Measurements from ENCODE around the gene PSMF1. TPM values are rescaled to one million over a fixed set of nuclear protein-coding genes. Genes with fewer than 3 reads are reported as not detected.

Gene PSMF1
- total RNA-seq, 1 donor from 2014 or later: 17.2 TPM

DNA sequence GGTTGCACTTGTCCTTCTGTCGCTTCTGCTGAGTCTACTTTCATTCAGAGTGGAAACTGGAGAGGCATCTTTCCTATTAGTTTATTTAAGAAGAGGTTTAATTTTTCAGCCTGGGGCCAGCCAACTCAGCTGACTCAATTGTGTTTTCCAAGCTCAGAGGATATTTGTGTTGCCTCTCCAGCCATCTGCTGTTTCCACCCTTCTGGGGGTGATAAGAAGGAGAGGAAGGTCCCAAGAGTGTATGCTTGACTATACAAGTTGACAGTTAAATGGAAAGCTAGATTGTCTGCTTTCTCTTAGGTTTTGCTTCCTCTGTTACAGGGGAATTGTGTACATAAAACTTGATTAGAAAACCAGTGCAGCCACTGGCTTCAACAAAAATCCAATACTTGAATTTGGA lies 3.0 kb downstream of the PSMF1 start:
- peak overlapping the region in 2 of 3 donors; percentile 33 to 36 for H3K9ac ChIP-seq (ENCODE audit: low read depth in 1 of 3, low read length in 3 of 3)
- no peaks in the 10 kb centered on the region for H3K27me3 ChIP-seq (ENCODE audit: control insufficient read depth in 3 of 3, insufficient read depth in 3 of 3, low read length in 3 of 3)
- peak overlapping the region; percentile 20 for H3K27ac ChIP-seq (ENCODE audit: low read depth, low read length)
- H3K4me3 ChIP-seq (ENCODE audit: low read length in 3 of 3): peak overlapping the region in 2 of 3 donors; percentile 1 to 28
- H3K36me3 ChIP-seq (ENCODE audit: control insufficient read depth in 3 of 3, insufficient read depth in 3 of 3, low read length in 3 of 3): peaks cover 7 to 19% (median 8%) of the 10 kb centered on the region in 3 donors
- no peaks in the 10 kb centered on the region for H3K9me3 ChIP-seq (ENCODE audit: control insufficient read depth in 3 of 3, low read length in 3 of 3)
- peaks cover 47 to 63% (median 54%) of the 10 kb centered on the region in 3 donors for H3K4me1 ChIP-seq (ENCODE audit: control insufficient read depth in 3 of 3, insufficient read depth in 3 of 3, low read length in 3 of 3)

DNA sequence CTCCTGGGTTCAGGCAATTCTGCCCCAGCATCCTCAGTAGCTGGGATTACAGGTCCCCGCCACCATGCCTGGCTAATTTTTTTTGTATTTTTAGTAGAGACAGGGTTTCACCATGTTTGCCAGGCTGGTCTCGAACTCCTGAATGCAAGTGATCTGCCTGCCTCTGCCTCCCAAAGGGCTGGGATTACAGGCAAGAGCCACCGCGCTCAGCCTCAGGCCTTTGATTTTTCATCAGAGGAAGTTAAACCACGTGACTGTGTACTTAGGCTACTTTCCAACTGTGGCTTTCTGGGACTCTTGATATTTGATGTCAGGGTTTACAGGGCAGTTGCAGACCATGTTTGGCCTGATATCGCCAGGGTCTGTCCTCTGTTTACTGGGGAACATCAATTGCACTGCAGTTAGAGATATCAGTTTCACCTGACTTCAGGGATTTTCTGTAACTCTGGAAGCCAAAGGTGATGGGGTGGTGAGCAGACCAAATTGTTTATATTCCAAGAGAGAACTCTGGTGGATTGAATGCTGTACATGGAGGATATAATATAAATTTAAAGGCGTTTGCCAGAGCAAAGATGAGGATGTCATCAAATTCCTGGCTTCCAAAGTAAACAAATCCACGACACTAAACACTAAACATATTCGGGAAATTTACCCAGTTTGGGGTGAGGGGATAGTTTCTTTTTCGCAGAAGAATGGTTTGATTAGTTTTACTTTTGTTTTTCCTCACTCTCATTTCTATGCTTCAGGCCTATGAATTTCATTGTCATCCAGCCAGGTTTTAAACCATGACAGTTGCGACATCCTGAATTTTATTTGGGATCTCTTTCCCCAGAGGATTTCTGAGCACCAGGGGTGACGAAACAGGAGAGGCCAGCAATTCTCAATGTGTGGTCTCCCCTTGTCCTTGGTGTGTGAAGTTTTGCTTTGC lies 4.2 kb downstream of the PSMF1 start:
- H3K36me3 ChIP-seq (ENCODE audit: control insufficient read depth in 3 of 3, insufficient read depth in 3 of 3, low read length in 3 of 3): peaks cover 10 to 29% (median 20%) of the 10 kb centered on the region in 3 donors
- peaks cover 45 to 60% (median 52%) of the 10 kb centered on the region in 3 donors for H3K4me1 ChIP-seq (ENCODE audit: control insufficient read depth in 3 of 3, insufficient read depth in 3 of 3, low read length in 3 of 3)
- no peaks in the 10 kb centered on the region for H3K27me3 ChIP-seq (ENCODE audit: control insufficient read depth in 3 of 3, insufficient read depth in 3 of 3, low read length in 3 of 3)
- H3K9me3 ChIP-seq (ENCODE audit: control insufficient read depth in 3 of 3, low read length in 3 of 3): no peaks in the 10 kb centered on the region
- H3K9ac ChIP-seq (ENCODE audit: low read depth in 1 of 3, low read length in 3 of 3): peak overlapping the region; percentile 7 to 20 (median 17)
- peak overlapping the region in 2 of 3 donors; percentile 4 to 26 for H3K4me3 ChIP-seq (ENCODE audit: low read length in 3 of 3)
- peak overlapping the region; percentile 43 for H3K27ac ChIP-seq (ENCODE audit: low read depth, low read length)

DNA sequence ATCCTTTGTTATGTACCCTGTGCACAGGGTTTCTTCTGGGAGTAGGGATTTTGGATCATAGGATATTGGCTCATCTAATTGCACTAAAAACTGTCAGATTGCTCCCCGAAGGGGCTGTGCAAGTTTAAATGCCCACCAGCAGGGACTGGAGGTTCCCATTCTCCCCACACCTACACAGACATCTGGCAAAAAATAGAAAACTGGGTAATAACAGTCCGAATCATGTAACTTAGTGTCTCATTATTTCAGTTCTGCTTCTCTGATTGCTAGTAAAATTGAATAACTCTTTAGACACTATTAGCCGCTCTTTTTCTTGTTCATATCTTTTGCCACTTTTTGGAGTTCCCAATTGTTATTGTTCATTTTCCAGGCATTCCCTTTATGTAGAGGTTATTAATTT lies 5.3 kb downstream of the PSMF1 start:
- Histone ChIP-seq H3K36me3 (ENCODE audit: control insufficient read depth in 3 of 3, insufficient read depth in 3 of 3, low read length in 3 of 3) (peaks cover 8 to 36% (median 27%) of the 10 kb centered on the region in 3 donors), H3K4me3 (ENCODE audit: low read length in 3 of 3) (no peak overlapping the region), H3K27me3 (ENCODE audit: control insufficient read depth in 3 of 3, insufficient read depth in 3 of 3, low read length in 3 of 3) (no peaks in the 10 kb centered on the region), H3K9ac (ENCODE audit: low read depth in 1 of 3, low read length in 3 of 3) (no peak overlapping the region), H3K27ac (ENCODE audit: low read depth, low read length) (no peak overlapping the region), H3K9me3 (ENCODE audit: control insufficient read depth in 3 of 3, low read length in 3 of 3) (no peaks in the 10 kb centered on the region), H3K4me1 (ENCODE audit: control insufficient read depth in 3 of 3, insufficient read depth in 3 of 3, low read length in 3 of 3) (peaks cover 42 to 50% (median 50%) of the 10 kb centered on the region in 3 donors)

DNA sequence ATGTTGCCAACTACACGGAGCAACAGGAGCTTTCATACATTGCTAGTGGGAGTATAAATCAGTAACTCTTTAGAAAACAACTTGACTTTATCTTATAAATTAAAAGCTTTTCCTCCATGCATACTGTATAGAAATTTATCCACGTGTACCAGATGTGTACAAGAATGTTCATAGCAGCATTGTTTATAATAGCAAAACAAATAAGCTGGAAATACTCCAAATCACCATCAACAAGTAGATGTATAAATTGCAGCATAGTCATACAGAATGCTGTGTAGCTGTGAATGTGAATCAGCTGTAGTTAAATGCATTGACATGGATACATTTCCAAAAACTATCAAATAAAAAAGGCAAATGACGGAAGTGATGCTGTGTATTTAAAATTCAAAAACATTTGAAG lies 6.0 kb downstream of the PSMF1 start:
- no peaks in the 10 kb centered on the region for H3K27me3 ChIP-seq (ENCODE audit: control insufficient read depth in 3 of 3, insufficient read depth in 3 of 3, low read length in 3 of 3)
- H3K36me3 ChIP-seq (ENCODE audit: control insufficient read depth in 3 of 3, insufficient read depth in 3 of 3, low read length in 3 of 3): peaks cover 9 to 41% (median 29%) of the 10 kb centered on the region in 3 donors
- no peak overlapping the region for H3K4me3 ChIP-seq (ENCODE audit: low read length in 3 of 3)
- H3K9me3 ChIP-seq (ENCODE audit: control insufficient read depth in 3 of 3, low read length in 3 of 3): no peaks in the 10 kb centered on the region
- H3K4me1 ChIP-seq (ENCODE audit: control insufficient read depth in 3 of 3, insufficient read depth in 3 of 3, low read length in 3 of 3): peaks cover 38 to 45% (median 42%) of the 10 kb centered on the region in 3 donors
- H3K27ac ChIP-seq (ENCODE audit: low read depth, low read length): no peak overlapping the region
- no peak overlapping the region for H3K9ac ChIP-seq (ENCODE audit: low read depth in 1 of 3, low read length in 3 of 3)

DNA sequence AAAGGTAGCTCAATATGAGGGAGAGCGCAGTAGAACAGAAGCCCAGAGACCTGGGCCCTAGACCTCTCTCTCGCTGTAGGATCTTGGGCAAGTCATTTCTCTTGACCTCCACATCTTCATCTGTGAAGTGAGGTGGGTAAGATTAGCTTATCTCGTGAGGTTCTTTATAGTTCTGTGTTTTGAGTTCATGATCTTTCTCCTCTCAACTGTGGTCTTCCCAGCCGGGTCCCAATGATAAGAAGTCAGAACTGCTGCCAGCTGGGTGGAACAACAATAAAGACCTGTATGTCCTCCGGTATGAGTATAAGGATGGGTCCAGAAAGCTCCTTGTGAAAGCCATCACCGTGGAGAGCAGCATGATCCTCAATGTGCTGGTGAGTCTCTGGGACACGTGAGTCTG lies 6.9 kb downstream of the PSMF1 start:
- H3K36me3 ChIP-seq (ENCODE audit: control insufficient read depth in 3 of 3, insufficient read depth in 3 of 3, low read length in 3 of 3): peaks cover 12 to 48% (median 36%) of the 10 kb centered on the region in 3 donors
- H3K9ac ChIP-seq (ENCODE audit: low read depth in 1 of 3, low read length in 3 of 3): no peak overlapping the region
- H3K4me1 ChIP-seq (ENCODE audit: control insufficient read depth in 3 of 3, insufficient read depth in 3 of 3, low read length in 3 of 3): peaks cover 29 to 37% (median 34%) of the 10 kb centered on the region in 3 donors

DNA sequence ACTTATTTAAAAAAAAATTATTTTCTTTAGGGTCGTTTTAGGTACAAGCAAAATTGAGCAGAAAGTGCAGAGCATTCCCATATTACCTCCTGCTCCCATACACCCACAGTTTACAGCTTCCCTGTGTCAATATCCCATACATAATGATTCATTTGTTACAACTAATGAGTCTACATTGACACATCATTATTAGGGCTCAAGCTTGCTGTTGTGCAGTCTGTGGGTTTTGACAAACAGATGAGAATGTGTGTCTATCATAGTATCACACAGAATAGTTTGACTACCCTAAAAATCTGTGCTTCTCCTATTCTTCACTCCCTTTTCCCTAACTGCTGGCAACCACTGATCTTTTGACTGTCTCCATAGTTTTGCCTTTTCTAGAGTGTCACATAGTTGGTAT lies 9.4 kb downstream of the PSMF1 start:
- Histone ChIP-seq H3K27ac (ENCODE audit: low read depth, low read length) (no peak overlapping the region), H3K9me3 (ENCODE audit: control insufficient read depth in 3 of 3, low read length in 3 of 3) (no peaks in the 10 kb centered on the region), H3K36me3 (ENCODE audit: control insufficient read depth in 3 of 3, insufficient read depth in 3 of 3, low read length in 3 of 3) (peaks cover 14 to 52% (median 50%) of the 10 kb centered on the region in 3 donors), H3K9ac (ENCODE audit: low read depth in 1 of 3, low read length in 3 of 3) (no peak overlapping the region), H3K27me3 (ENCODE audit: control insufficient read depth in 3 of 3, insufficient read depth in 3 of 3, low read length in 3 of 3) (no peaks in the 10 kb centered on the region), H3K4me1 (ENCODE audit: control insufficient read depth in 3 of 3, insufficient read depth in 3 of 3, low read length in 3 of 3) (peaks cover 4 to 12% (median 8%) of the 10 kb centered on the region in 3 donors), H3K4me3 (ENCODE audit: low read length in 3 of 3) (no peak overlapping the region)

More for the DNA sequence above, 6.9 kb downstream of the PSMF1 start:
- no peak overlapping the region for H3K4me3 ChIP-seq (ENCODE audit: low read length in 3 of 3)
- no peaks in the 10 kb centered on the region for H3K27me3 ChIP-seq (ENCODE audit: control insufficient read depth in 3 of 3, insufficient read depth in 3 of 3, low read length in 3 of 3)
- no peak overlapping the region for H3K27ac ChIP-seq (ENCODE audit: low read depth, low read length)
- no peaks in the 10 kb centered on the region for H3K9me3 ChIP-seq (ENCODE audit: control insufficient read depth in 3 of 3, low read length in 3 of 3)

DNA sequence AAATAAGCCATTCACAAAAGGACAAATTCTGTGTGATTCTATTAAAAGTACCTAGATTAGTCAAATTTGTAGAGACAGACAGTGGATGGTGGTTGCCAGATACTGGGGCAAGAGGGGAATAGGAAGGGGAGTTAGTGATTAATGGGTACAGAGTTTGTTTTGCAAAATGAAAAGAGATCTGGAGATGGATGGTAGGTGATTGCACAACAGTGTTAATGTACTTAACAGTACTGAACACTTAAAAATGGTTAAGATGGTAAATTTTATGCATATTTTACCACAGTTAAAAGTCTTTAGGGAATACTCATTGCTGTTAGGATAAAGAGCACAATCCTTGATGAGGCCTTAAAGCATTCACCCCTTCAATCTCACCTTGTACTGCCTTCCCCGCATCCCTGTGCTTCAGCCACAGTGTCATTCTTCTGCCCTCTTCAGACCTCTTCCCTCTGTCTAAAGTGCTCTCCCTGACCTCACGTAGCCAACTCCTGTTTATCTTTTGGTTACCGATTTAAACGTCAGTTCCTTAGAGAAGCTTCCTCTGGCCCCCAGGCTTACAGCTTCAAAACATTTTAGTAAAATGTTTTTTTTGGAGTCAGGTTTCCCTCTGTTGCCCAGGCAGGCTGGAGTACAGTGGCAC lies 11.8 kb downstream of the PSMF1 start:
- H3K4me3 ChIP-seq (ENCODE audit: low read length in 3 of 3): no peak overlapping the region
- H3K4me1 ChIP-seq (ENCODE audit: control insufficient read depth in 3 of 3, insufficient read depth in 3 of 3, low read length in 3 of 3): no peaks in the 10 kb centered on the region
- peaks cover 23 to 62% (median 56%) of the 10 kb centered on the region in 3 donors for H3K36me3 ChIP-seq (ENCODE audit: control insufficient read depth in 3 of 3, insufficient read depth in 3 of 3, low read length in 3 of 3)
- H3K27me3 ChIP-seq (ENCODE audit: control insufficient read depth in 3 of 3, insufficient read depth in 3 of 3, low read length in 3 of 3): no peaks in the 10 kb centered on the region
- H3K27ac ChIP-seq (ENCODE audit: low read depth, low read length): no peak overlapping the region
- H3K9me3 ChIP-seq (ENCODE audit: control insufficient read depth in 3 of 3, low read length in 3 of 3): no peaks in the 10 kb centered on the region
- H3K9ac ChIP-seq (ENCODE audit: low read depth in 1 of 3, low read length in 3 of 3): no peak overlapping the region

DNA sequence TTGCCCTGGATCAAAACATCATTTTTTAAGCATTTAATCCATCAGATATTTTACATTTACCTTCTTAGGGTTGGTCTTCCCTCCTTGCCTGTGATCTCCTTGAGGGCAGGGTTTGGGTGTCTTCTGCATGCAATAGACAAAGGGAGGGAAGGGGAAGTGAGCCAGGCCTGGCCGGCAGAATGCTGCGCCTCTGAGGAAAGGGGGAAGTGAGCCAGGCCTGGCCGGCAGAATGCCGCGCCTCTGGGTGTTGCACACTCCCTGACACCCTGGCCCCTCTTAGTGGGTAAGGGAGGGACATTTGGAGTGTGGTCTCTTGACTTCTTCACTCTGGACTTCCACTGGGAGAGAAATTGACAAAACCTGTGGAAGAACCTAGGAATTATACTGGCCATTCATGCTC lies 12.4 kb downstream of the PSMF1 start:
- H3K36me3 ChIP-seq (ENCODE audit: control insufficient read depth in 3 of 3, insufficient read depth in 3 of 3, low read length in 3 of 3): peaks cover 30 to 68% (median 57%) of the 10 kb centered on the region in 3 donors
- H3K9ac ChIP-seq (ENCODE audit: low read depth in 1 of 3, low read length in 3 of 3): no peak overlapping the region
- no peaks in the 10 kb centered on the region for H3K9me3 ChIP-seq (ENCODE audit: control insufficient read depth in 3 of 3, low read length in 3 of 3)
- H3K27me3 ChIP-seq (ENCODE audit: control insufficient read depth in 3 of 3, insufficient read depth in 3 of 3, low read length in 3 of 3): no peaks in the 10 kb centered on the region
- no peak overlapping the region for H3K4me3 ChIP-seq (ENCODE audit: low read length in 3 of 3)
- H3K4me1 ChIP-seq (ENCODE audit: control insufficient read depth in 3 of 3, insufficient read depth in 3 of 3, low read length in 3 of 3): no peaks in the 10 kb centered on the region
- no peak overlapping the region for H3K27ac ChIP-seq (ENCODE audit: low read depth, low read length)

DNA sequence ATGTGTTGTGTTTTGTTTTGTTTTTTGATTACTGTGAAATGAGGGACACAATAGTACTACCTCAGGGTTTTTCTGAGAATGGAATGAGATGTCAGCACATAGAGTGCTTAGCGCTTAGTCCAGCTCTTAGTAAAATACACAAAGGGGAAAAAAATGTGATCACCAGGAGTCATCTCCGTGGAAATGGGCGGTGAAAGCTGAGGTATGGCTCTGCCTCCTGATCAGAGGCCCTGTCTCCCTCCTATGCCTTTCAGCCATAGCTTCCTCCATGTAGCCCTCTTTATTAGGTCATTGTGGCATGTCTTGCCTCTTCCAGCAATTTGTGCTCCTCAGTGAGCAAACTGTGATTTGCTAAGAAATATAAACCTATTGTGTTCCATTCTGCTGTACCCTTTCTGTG lies 13.0 kb downstream of the PSMF1 start:
- Histone ChIP-seq H3K4me1 (ENCODE audit: control insufficient read depth in 3 of 3, insufficient read depth in 3 of 3, low read length in 3 of 3) (no peaks in the 10 kb centered on the region), H3K9ac (ENCODE audit: low read depth in 1 of 3, low read length in 3 of 3) (no peak overlapping the region), H3K36me3 (ENCODE audit: control insufficient read depth in 3 of 3, insufficient read depth in 3 of 3, low read length in 3 of 3) (peaks cover 34 to 69% (median 59%) of the 10 kb centered on the region in 3 donors), H3K27me3 (ENCODE audit: control insufficient read depth in 3 of 3, insufficient read depth in 3 of 3, low read length in 3 of 3) (no peaks in the 10 kb centered on the region), H3K4me3 (ENCODE audit: low read length in 3 of 3) (no peak overlapping the region), H3K27ac (ENCODE audit: low read depth, low read length) (no peak overlapping the region), H3K9me3 (ENCODE audit: control insufficient read depth in 3 of 3, low read length in 3 of 3) (no peaks in the 10 kb centered on the region)

DNA sequence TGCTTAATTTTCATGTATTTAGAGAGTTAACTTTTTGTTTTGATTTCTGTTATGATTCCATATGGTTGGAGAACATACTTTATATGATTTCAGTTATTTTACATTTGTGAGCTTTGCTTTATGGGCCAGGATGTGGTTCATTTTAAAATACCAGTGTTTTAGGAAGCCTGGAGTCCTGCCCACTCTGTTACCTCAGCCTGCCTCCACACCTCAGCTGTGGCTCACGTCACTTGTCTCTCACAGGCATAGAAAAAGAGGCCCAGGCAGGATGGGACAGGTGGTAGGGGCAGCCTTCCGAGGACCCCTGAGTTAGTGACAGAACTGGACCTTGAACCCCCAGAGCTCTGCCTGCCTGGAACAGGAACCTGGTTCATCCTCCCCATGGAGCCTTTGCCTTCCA lies 16.0 kb downstream of the PSMF1 start:
- no peak overlapping the region for H3K9ac ChIP-seq (ENCODE audit: low read depth in 1 of 3, low read length in 3 of 3)
- no peak overlapping the region for H3K27ac ChIP-seq (ENCODE audit: low read depth, low read length)
- no peaks in the 10 kb centered on the region for H3K4me1 ChIP-seq (ENCODE audit: control insufficient read depth in 3 of 3, insufficient read depth in 3 of 3, low read length in 3 of 3)
- H3K4me3 ChIP-seq (ENCODE audit: low read length in 3 of 3): no peak overlapping the region
- H3K9me3 ChIP-seq (ENCODE audit: control insufficient read depth in 3 of 3, low read length in 3 of 3): no peaks in the 10 kb centered on the region
- no peaks in the 10 kb centered on the region for H3K27me3 ChIP-seq (ENCODE audit: control insufficient read depth in 3 of 3, insufficient read depth in 3 of 3, low read length in 3 of 3)
- H3K36me3 ChIP-seq (ENCODE audit: control insufficient read depth in 3 of 3, insufficient read depth in 3 of 3, low read length in 3 of 3): peaks cover 29 to 67% (median 47%) of the 10 kb centered on the region in 3 donors

All from skeletal muscle tissue (tissue), 4 donors.